ENCODE data around the gene RAI1. TPM values are rescaled to one million over a fixed set of nuclear protein-coding genes. Genes with fewer than 3 reads are reported as not detected.

RAI1 gene
- total and polyA plus RNA-seq, 10 of the 15 experiments (the other 5 are each of a cell fraction or from before 2014, with no cell fraction given) = 0.66 to 37.7 (median 6.0) TPM

- TF ChIP-seq, protein P1, sequence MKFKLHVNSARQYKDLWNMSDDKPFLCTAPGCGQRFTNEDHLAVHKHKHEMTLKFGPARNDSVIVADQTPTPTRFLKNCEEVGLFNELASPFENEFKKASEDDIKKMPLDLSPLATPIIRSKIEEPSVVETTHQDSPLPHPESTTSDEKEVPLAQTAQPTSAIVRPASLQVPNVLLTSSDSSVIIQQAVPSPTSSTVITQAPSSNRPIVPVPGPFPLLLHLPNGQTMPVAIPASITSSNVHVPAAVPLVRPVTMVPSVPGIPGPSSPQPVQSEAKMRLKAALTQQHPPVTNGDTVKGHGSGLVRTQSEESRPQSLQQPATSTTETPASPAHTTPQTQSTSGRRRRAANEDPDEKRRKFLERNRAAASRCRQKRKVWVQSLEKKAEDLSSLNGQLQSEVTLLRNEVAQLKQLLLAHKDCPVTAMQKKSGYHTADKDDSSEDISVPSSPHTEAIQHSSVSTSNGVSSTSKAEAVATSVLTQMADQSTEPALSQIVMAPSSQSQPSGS (IDR thresholded peaks at IDR 0.05; ENCODE audit: low read length) = no peak
- TF ChIP-seq CBX5 (IDR thresholded peaks at IDR 0.05; ENCODE audit: low read depth) = no peak
- no peak for TF ChIP-seq JUND (IDR thresholded peaks at IDR 0.05; ENCODE audit: low read depth, low read length)
- no peak for TF ChIP-seq IKZF1 (conservative IDR thresholded peaks at IDR 0.05)
- no peak for TF ChIP-seq TARDBP (IDR thresholded peaks at IDR 0.05; ENCODE audit: borderline replicate concordance)
- TF ChIP-seq, protein P2, sequence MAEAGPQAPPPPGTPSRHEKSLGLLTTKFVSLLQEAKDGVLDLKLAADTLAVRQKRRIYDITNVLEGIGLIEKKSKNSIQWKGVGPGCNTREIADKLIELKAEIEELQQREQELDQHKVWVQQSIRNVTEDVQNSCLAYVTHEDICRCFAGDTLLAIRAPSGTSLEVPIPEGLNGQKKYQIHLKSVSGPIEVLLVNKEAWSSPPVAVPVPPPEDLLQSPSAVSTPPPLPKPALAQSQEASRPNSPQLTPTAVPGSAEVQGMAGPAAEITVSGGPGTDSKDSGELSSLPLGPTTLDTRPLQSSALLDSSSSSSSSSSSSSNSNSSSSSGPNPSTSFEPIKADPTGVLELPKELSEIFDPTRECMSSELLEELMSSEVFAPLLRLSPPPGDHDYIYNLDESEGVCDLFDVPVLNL (IDR thresholded peaks at IDR 0.05; ENCODE audit: low read depth, low read length) = no peak
- TF ChIP-seq SMARCA5 (IDR thresholded peaks at IDR 0.05) = no peak
- no peak for TF ChIP-seq PML (IDR thresholded peaks at IDR 0.05; ENCODE audit: low read length)
Observed at GRCh38 chr17:17810084-17810894, 129.0 kb downstream of the RAI1 start (continued).

DNA sequence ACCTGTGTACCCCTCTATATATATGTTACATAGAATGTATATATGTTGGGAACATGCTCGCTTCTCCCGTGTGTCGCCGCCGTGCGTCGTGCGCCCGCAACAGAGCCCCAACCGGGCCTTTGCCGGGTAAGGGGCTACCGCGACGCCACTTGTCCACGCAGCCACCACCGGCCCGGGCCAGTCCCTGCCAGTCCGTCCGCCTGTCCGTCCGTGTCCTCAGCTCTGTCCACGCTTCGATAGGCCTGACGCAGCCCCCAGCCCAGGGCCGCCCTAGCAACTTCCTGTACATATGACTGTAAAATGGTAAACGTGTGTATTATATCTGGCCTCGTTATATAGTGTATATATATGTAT lies 129.6 kb downstream of the RAI1 start:
- Histone ChIP-seq H4K20me1 (ENCODE audit: control insufficient read depth, insufficient read depth) (0 out of 2 replicates have a peak, but pooled peaks cover 5% of the 10 kb centered on the region), H3K36me3 (ENCODE audit: control insufficient read depth in 2 of 2, insufficient read depth in 2 of 2, low read length in 1 of 2) (peaks cover 2 to 16% of the 10 kb centered on the region in 2 experiments; a peak in 3 of 4 replicates)
- no peak for TF ChIP-seq NR2C1 (IDR thresholded peaks at IDR 0.05)
- TF ChIP-seq PRDM15 (CRISPR knock-in tag; IDR thresholded peaks at IDR 0.05) = no peak
- no peak for TF ChIP-seq TCF12 (IDR thresholded peaks at IDR 0.05; ENCODE audit: low read depth, low read length)
- no peak for TF ChIP-seq TCF3 (IDR thresholded peaks at IDR 0.05; ENCODE audit: borderline replicate concordance, insufficient read depth, low read depth, low read length)
- no peak for TF ChIP-seq GATAD2B (conservative IDR thresholded peaks at IDR 0.05; ENCODE audit: low read depth)

More for the DNA sequence above, 129.6 kb downstream of the RAI1 start:
- Histone ChIP-seq H2AFZ (ENCODE audit: control insufficient read depth, low read depth, low read length) (no peak overlapping the region), H3K4me3 (no peak overlapping the region), H3K4me2 (ENCODE audit: control insufficient read depth, insufficient read depth) (no peak overlapping the region), H3K9me3 (replicated peaks; ENCODE audit: control insufficient read depth, insufficient read depth, low read length) (no peaks in the 10 kb centered on the region), H3K79me2 (ENCODE audit: control insufficient read depth, insufficient read depth, low read length) (no peaks in the 10 kb centered on the region), H3K9ac (ENCODE audit: control insufficient read depth, insufficient read depth, low read length) (no peak overlapping the region), H3K27ac (ENCODE audit: control insufficient read depth, insufficient read depth) (no peak overlapping the region), H3K27me3 (replicated peaks in 1 of 2; ENCODE audit: control insufficient read depth in 2 of 2, insufficient read depth in 2 of 2, low read length in 1 of 2) (no peaks in the 10 kb centered on the region), H3K4me1 (ENCODE audit: control insufficient read depth, insufficient read depth, low read length) (peaks cover 8% of the 10 kb centered on the region)
- in situ Hi-C loops (cut with MboI) = loop anchor here (5.0 kb wide), 2 partner anchors 51 to 111 kb away; no protein-coding TSS in a partner anchor
- ChIA-PET RAD21 (ENCODE audit: unreplicated experiment) (interaction anchor here (0.6 to 1.4 kb wide), 5 partner anchors 12 to 165 kb away, joined by 3 to 5 read pairs (median 4); no protein-coding TSS in a partner anchor), CTCF (interaction anchor here (0.6 to 5.3 kb wide), 7 partner anchors 12 to 223 kb away, joined by 3 to 86 read pairs (median 12); partner anchors contain the start of gene SREBF1), SMC1A (ENCODE audit: uncharacterized antibody, unreplicated experiment) (interaction anchor here (0.7 to 3.7 kb wide), 7 partner anchors 10 to 108 kb away, joined by 3 to 17 read pairs (median 9); partner anchors contain the start of gene SREBF1), POLR2A (interaction anchor here (0.6 kb wide), 2 partner anchors 116 to 128 kb away, joined by 3 to 7 read pairs; no protein-coding TSS in a partner anchor)
- no TSS peak for BruUV-seq (replicated peaks)
- WGBS (ENCODE audit: insufficient coverage, insufficient replicate concordance, low lambda C conversion rate, missing lambda C conversion rate) = 92% methylated on average over 27 of the region's 27 CpGs
- intact Hi-C loops (cut with micrococcal nuclease; ENCODE audit: unreplicated experiment) = no loop called here
- no peak for DNase-seq (ENCODE audit: low read depth, low spot score)
- ATAC-seq = no peak
- no peak for FAIRE-seq
